BE2C (cell line): ENCODE results near the gene PDE6A.

Experiments used
- DNase-seq: peaks from one replicate; pipeline ENCODE4 v3.0.0-alpha.2; 2020
- H3K27me3 ChIP-seq: fragments of 250-450 bp; sonication (Bioruptor Pico); 2 replicates; pipeline ENCODE4 v1.5.1; 2020; ENCODE audit warnings: mild to moderate bottlenecking
- H3K36me3 ChIP-seq: fragments of 250-450 bp; sonication (Bioruptor Pico); 2 replicates; pipeline ENCODE4 v1.5.1; 2020; ENCODE audit warnings: mild to moderate bottlenecking
- H3K4me1 ChIP-seq: fragments of 250-450 bp; sonication (Bioruptor Pico); 2 replicates; pipeline ENCODE4 v1.5.1; 2020
- H3K4me3 ChIP-seq: 2 replicates; pipeline ENCODE4 v1.5.1; 2011; ENCODE audit warnings: low read depth, low read length
- H3K9me3 ChIP-seq: fragments of 250-450 bp; sonication (Bioruptor Pico); 2 replicates; pipeline ENCODE4 v1.5.1; 2020
- CTCF ChIP-seq: IDR thresholded peaks from 2 replicates; pipeline ENCODE4 v1.5.1; 2012; ENCODE audit warnings: mild to moderate bottlenecking, low read depth, low read length

Gene PDE6A

GRCh38 chr5:149817539-149818060 lies 127.0 kb downstream of the PDE6A start:
- Histone ChIP-seq H3K4me1 (no peaks in the 10 kb centered on the region), H3K27me3 (no peaks in the 10 kb centered on the region), H3K9me3 (no peaks in the 10 kb centered on the region), H3K4me3 (no peak overlapping the region), H3K36me3 (peaks cover 9% of the 10 kb centered on the region)
- no peak for DNase-seq
- TF ChIP-seq CTCF = no peak

GRCh38 chr5:149816661-149817060 lies 127.9 kb downstream of the PDE6A start:
- peaks cover 8% of the 10 kb centered on the region for H3K36me3 ChIP-seq
- H3K4me1 ChIP-seq = no peaks in the 10 kb centered on the region
- no peak for DNase-seq
- TF ChIP-seq CTCF = no peak
- no peaks in the 10 kb centered on the region for H3K27me3 ChIP-seq
- no peaks in the 10 kb centered on the region for H3K9me3 ChIP-seq
- no peak overlapping the region for H3K4me3 ChIP-seq

- no peak overlapping the region for H3K4me3 ChIP-seq
- H3K27me3 ChIP-seq = no peaks in the 10 kb centered on the region
- DNase-seq = no peak
- no peaks in the 10 kb centered on the region for H3K36me3 ChIP-seq
- no peak for TF ChIP-seq CTCF
- H3K4me1 ChIP-seq = no peaks in the 10 kb centered on the region; the same call in 1 of the 2 replicates
- no peaks in the 10 kb centered on the region for H3K9me3 ChIP-seq
Measured at GRCh38 chr5:149811453-149811852, 133.1 kb downstream of the PDE6A start.

GRCh38 chr5:149810856-149811255 lies 133.7 kb downstream of the PDE6A start:
- Histone ChIP-seq H3K4me3 (no peak overlapping the region), H3K27me3 (no peaks in the 10 kb centered on the region), H3K9me3 (no peaks in the 10 kb centered on the region), H3K36me3 (no peaks in the 10 kb centered on the region), H3K4me1 (peaks cover 4% of the 10 kb centered on the region)
- no peak for TF ChIP-seq CTCF
- no peak for DNase-seq

GRCh38 chr5:149809931-149810691 lies 134.5 kb downstream of the PDE6A start:
- no peaks in the 10 kb centered on the region for H3K27me3 ChIP-seq
- TF ChIP-seq CTCF = no peak
- no peaks in the 10 kb centered on the region for H3K9me3 ChIP-seq
- no peak for DNase-seq
- H3K36me3 ChIP-seq = no peaks in the 10 kb centered on the region
- peaks cover 4% of the 10 kb centered on the region for H3K4me1 ChIP-seq
- no peak overlapping the region for H3K4me3 ChIP-seq

- Histone ChIP-seq H3K4me3 (no peak overlapping the region), H3K27me3 (no peaks in the 10 kb centered on the region), H3K4me1 (peaks cover 4% of the 10 kb centered on the region), H3K36me3 (no peaks in the 10 kb centered on the region), H3K9me3 (no peaks in the 10 kb centered on the region)
- no peak for DNase-seq
- TF ChIP-seq CTCF = no peak
Measured at GRCh38 chr5:149808264-149808982, 136.2 kb downstream of the PDE6A start.
